B cell (primary cell): ENCODE measurements around the gene LRRC61. TPM values are rescaled to one million over a fixed set of nuclear protein-coding genes. Genes with fewer than 3 reads are reported as not detected.

Experiments used
- ATAC-seq: fragments of 200-7000 bp; cut with Tn5 transposase; one replicate; pipeline ENCODE4 v1.10.0; 2021; ENCODE audit warnings: low read depth, mild to moderate bottlenecking, moderate number of reproducible peaks, moderate library complexity
- CTCF ChIA-PET: fragments of 350-600 bp; sonication (Branson Sonifier 250); formaldehyde crosslinking; loops from one replicate; lab custom pipeline; 2021; ENCODE audit warnings: antibody characterized with exemption, inconsistent platforms; lab: Charles Lee
- POLR2A ChIA-PET: fragments of 350-600 bp; sonication (Branson Sonifier 250); formaldehyde crosslinking; loops from one replicate; lab custom pipeline; 2021; ENCODE audit warnings: antibody characterized with exemption; lab: Charles Lee
- DNase-seq: peaks from one replicate; pipeline ENCODE4 v3.0.0; 2013
- H2AFZ ChIP-seq: 2 replicates; pipeline ENCODE4 v1.6.1; 2012; ENCODE audit warnings: mild to moderate bottlenecking, low read depth, low read length; ENCODE audit not compliant: insufficient read depth, poor library complexity, severe bottlenecking
- H3K27ac ChIP-seq, 2 donors: 1 replicate in 1 of 2; 2 replicates in 1 of 2; pipeline ENCODE4 v1.5.1; 2012 to 2013; ENCODE audit warnings: low read length in 2 of 2, mild to moderate bottlenecking in 2 of 2, moderate library complexity in 1 of 2
- H3K27me3 ChIP-seq, 4 experiments: fragments of 200-600 bp in 1 of 4; sonication (generic) in 1 of 4; replicated peaks in 1 of 4; 1 replicate in 2 of 4; 2 replicates in 2 of 4; pipeline versions ENCODE4 v1.6.1 to v1.7.0; 2013 to 2016; ENCODE audit warnings: low read length in 3 of 4, mild to moderate bottlenecking in 2 of 4, mixed read lengths in 1 of 4, moderate library complexity in 1 of 4; ENCODE audit not compliant: insufficient read depth in 4 of 4, control insufficient read depth in 3 of 4; ENCODE audit errors: control extremely low read depth in 1 of 4
- H3K36me3 ChIP-seq, 2 experiments: replicated peaks in 1 of 2; 1 replicate in 1 of 2; 2 replicates in 1 of 2; pipeline versions ENCODE4 v1.6.1 to v1.7.1; 2013; ENCODE audit warnings: low read length in 1 of 2; ENCODE audit not compliant: insufficient read depth in 2 of 2, control insufficient read depth in 1 of 2; ENCODE audit errors: control extremely low read depth in 1 of 2, extremely low read depth in 1 of 2
- H3K4me1 ChIP-seq, 2 donors: fragments of 200-600 bp in 1 of 2; sonication (generic) in 1 of 2; 1 replicate in 1 of 2; 2 replicates in 1 of 2; pipeline versions ENCODE4 v1.5.1 to v1.6.1; 2013 to 2017; ENCODE audit warnings: low read length in 2 of 2; ENCODE audit not compliant: control insufficient read depth in 2 of 2, insufficient read depth in 2 of 2
- H3K4me2 ChIP-seq: replicated peaks from 2 replicates; pipeline ENCODE3; 2012; ENCODE audit warnings: mild to moderate bottlenecking, low read depth, low read length; ENCODE audit not compliant: poor library complexity, severe bottlenecking
- H3K4me3 ChIP-seq, 5 experiments: fragments of 200-600 bp in 1 of 5; sonication (generic) in 1 of 5; 1 replicate in 3 of 5; 2 replicates in 2 of 5; pipeline versions ENCODE4 v1.5.1 to v1.7.0; 2011 to 2016; ENCODE audit warnings: low read length in 4 of 5, mild to moderate bottlenecking in 4 of 5, low read depth in 2 of 5, control low read depth in 1 of 5, moderate library complexity in 1 of 5; ENCODE audit not compliant: insufficient read depth in 1 of 5; ENCODE audit errors: control extremely low read depth in 1 of 5, extremely low read depth in 1 of 5
- H3K79me2 ChIP-seq: fragments of 200-600 bp; sonication (generic); one replicate; pipeline ENCODE4 v1.6.0; 2016; ENCODE audit warnings: low read length; ENCODE audit not compliant: control insufficient read depth, insufficient read depth
- H3K9ac ChIP-seq: fragments of 200-600 bp; sonication (generic); 2 replicates; pipeline ENCODE4 v1.6.1; 2017; ENCODE audit warnings: mild to moderate bottlenecking, low read length, moderate library complexity
- H3K9me3 ChIP-seq, 3 donors: one replicate each; pipeline versions ENCODE4 v1.6.1 to v1.7.1; 2013; ENCODE audit warnings: low read length in 2 of 3; ENCODE audit not compliant: control insufficient read depth in 2 of 3, insufficient read depth in 1 of 3; ENCODE audit errors: control extremely low read depth in 1 of 3
- H4K20me1 ChIP-seq: 2 replicates; pipeline ENCODE4 v1.6.0; 2012; ENCODE audit warnings: mild to moderate bottlenecking, low read length; ENCODE audit not compliant: insufficient read depth, control insufficient read depth, poor library complexity, severe bottlenecking
- H3K27ac Mint-ChIP-seq: one replicate; pipeline ENCODE4 v1.8.0; 2021; ENCODE audit warnings: mixed read lengths
- H3K27me3 Mint-ChIP-seq: one replicate; pipeline ENCODE4 v1.8.0; 2021; ENCODE audit warnings: mixed read lengths
- H3K4me1 Mint-ChIP-seq: one replicate; pipeline ENCODE4 v1.8.0; 2021; ENCODE audit warnings: mixed read lengths
- H3K4me3 Mint-ChIP-seq: one replicate; pipeline ENCODE4 v1.8.0; 2021; ENCODE audit warnings: mixed read lengths
- H3K9me3 Mint-ChIP-seq: one replicate; pipeline ENCODE4 v1.8.0; 2022; ENCODE audit warnings: mixed read lengths; ENCODE audit not compliant: insufficient read depth
- CTCF ChIP-seq: fragments of 200-600 bp; IDR thresholded peaks from one replicate; pipeline ENCODE4 v1.8.0; 2022; ENCODE audit warnings: antibody characterized with exemption, mild to moderate bottlenecking
- EZH2 ChIP-seq: IDR thresholded peaks from 2 replicates; pipeline ENCODE4 v1.6.1; 2012; ENCODE audit warnings: borderline replicate concordance, low read depth, mild to moderate bottlenecking, moderate library complexity, low read length; ENCODE audit not compliant: insufficient read depth, poor library complexity, severe bottlenecking
- WGBS: methylation state at CpG from one replicate; pipeline ENCODE4 v1.1.5; 2013; ENCODE audit warnings: missing lambda C conversion rate; ENCODE audit not compliant: insufficient coverage; 5-methylcytosine and 5-hydroxymethylcytosine counted together
- intact Hi-C: fragments of 100-400 bp; cut with micrococcal nuclease; formaldehyde crosslinking; loops from one replicate; pipeline ENCODE4 v1.10.0; 2022
- polyA plus RNA-seq: library from polyadenylated mRNA; depleted of rRNA; stranded (reverse); fragments of >200 nt; gene quantifications from 2 replicates; pipeline ENCODE4 v1.2.3, GENCODE V29; 2012
- total RNA-seq, 2 donors: library from RNA; stranded (reverse); fragments of 120-200 nt in 1 of 2; gene quantifications; 1 replicate in 1 of 2; 2 replicates in 1 of 2; pipeline versions ENCODE4 v1.2.3 to v1.2.4, GENCODE V29; 2013 to 2022

The LRRC61 gene
- total and polyA plus RNA-seq, 2 donors (not counting 1 experiment from before 2014, with no cell fraction given) = 12.8 to 12.9 TPM

- no peak overlapping the region for H2AFZ ChIP-seq
- WGBS = 88% methylated on average over 6 of the region's 6 CpGs
- H3K4me2 ChIP-seq = no peak overlapping the region
- POLR2A ChIA-PET = no interaction called here
- TF ChIP-seq CTCF (no peak), EZH2 (no peak)
- intact Hi-C loops = no loop called here
- peaks cover 0 to 20% (median 9%) of the 10 kb centered on the region in 4 experiments for H3K27me3 ChIP-seq
- no peak overlapping the region for H3K4me3 ChIP-seq
- H3K9me3 ChIP-seq = peaks cover 0 to 4% (median 0%) of the 10 kb centered on the region in 3 donors
- H3K9ac ChIP-seq = no peak overlapping the region
- DNase-seq (no peak), ATAC-seq (no peak)
- Mint-ChIP-seq H3K4me3 (no peak overlapping the region), H3K27ac (no peak overlapping the region), H3K27me3 (peaks cover 22% of the 10 kb centered on the region), H3K9me3 (no peaks in the 10 kb centered on the region), H3K4me1 (peaks cover 20% of the 10 kb centered on the region)
- peaks cover 12 to 15% of the 10 kb centered on the region in 2 donors for H3K4me1 ChIP-seq
- no peaks in the 10 kb centered on the region for H3K79me2 ChIP-seq
- no peaks in the 10 kb centered on the region for H4K20me1 ChIP-seq
- H3K27ac ChIP-seq = no peak overlapping the region
- CTCF ChIA-PET = interaction anchor here (1.9 kb wide), 1 partner anchor 17 kb away, joined by 5 read pairs; no protein-coding TSS in a partner anchor
- H3K36me3 ChIP-seq = no peaks in the 10 kb centered on the region
Observed at GRCh38 chr7:150337659-150338081, 14.5 kb downstream of the LRRC61 start.

- no peaks in the 10 kb centered on the region for H3K9me3 Mint-ChIP-seq
- intact Hi-C loops = no loop called here
- no peak overlapping the region for H3K9ac ChIP-seq
- peaks cover 0 to 4% (median 0%) of the 10 kb centered on the region in 3 donors for H3K9me3 ChIP-seq
- no peak overlapping the region for H3K4me2 ChIP-seq
- H3K79me2 ChIP-seq = no peaks in the 10 kb centered on the region
- H3K4me3 Mint-ChIP-seq = no peak overlapping the region
- H2AFZ ChIP-seq = no peak overlapping the region
- no peak overlapping the region for H3K27ac ChIP-seq
- H4K20me1 ChIP-seq = no peaks in the 10 kb centered on the region
- DNase-seq (no peak), ATAC-seq (no peak)
- H3K4me3 ChIP-seq = no peak overlapping the region
- H3K27ac Mint-ChIP-seq = peak overlapping the region; percentile 46
- peaks cover 28% of the 10 kb centered on the region for H3K27me3 Mint-ChIP-seq
- CTCF ChIA-PET = interaction anchor here (1.9 kb wide), 1 partner anchor 17 kb away, joined by 5 read pairs; no protein-coding TSS in a partner anchor
- no peaks in the 10 kb centered on the region for H3K36me3 ChIP-seq
- H3K27me3 ChIP-seq = peaks cover 0 to 24% (median 10%) of the 10 kb centered on the region in 4 experiments
- POLR2A ChIA-PET = no interaction called here
- peaks cover 20% of the 10 kb centered on the region for H3K4me1 Mint-ChIP-seq
- peaks cover 12 to 15% of the 10 kb centered on the region in 2 donors for H3K4me1 ChIP-seq
- TF ChIP-seq EZH2 = no peak
- TF ChIP-seq CTCF = no peak
- 93% methylated on average over 5 of the region's 11 CpGs for WGBS
Observed at GRCh38 chr7:150338166-150338829, 15.1 kb downstream of the LRRC61 start.
